ENCODE results near the gene YBEY.

YBEY gene

DNA sequence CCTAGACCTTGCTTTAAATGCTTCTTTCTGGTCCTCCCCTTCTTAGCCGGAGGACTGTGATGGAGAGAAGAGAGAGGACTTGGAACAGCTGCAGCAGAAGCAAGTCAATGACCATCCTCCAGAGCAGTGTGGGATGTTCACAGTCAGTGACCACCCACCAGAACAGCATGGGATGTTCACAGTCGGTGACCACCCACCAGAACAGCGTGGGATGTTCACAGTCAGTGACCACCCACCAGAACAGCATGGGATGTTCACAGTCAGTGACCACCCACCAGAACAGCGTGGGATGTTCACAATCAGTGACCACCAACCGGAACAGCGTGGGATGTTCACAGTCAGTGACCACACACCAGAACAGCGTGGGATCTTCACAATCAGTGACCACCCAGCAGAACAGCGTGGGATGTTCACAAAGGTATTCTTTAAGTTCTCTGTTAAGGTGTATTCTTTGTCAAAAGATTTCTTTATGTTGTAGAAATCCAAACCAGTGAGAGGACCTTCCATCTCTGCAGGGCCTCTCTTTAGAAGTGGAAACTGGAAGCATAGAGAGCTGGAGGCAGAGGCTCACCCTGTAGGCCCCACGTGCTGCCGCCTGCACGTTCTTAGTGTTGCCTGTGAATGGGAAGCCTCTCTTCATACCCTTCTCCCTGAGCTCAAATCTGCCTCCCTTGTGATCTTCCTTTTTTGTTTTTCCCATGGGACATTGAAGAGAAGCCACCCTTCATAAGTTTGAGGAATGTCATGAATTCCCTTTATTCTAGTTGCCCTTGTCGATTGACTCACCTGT is 48.4 kb downstream of the YBEY start:
- no peak for DNase-seq

DNA sequence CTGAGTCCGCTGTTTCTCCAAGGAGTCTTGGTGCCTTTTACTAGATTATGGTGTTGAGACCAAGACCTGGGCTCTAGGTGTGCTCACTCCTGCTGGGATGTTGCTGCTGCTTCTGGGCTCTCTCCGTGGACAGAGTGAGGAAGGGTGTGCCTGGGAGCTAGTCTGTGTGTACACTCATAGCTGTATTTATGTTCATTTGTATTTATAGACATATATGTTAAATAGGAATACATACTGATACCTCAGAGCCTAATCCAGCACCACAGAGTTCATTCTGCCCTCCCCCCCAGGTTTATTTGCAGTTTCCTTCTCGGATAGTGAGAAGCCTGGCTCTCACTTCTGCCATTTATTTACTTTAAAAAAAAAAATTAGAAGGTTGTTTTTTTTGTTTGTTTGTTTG is 50.5 kb downstream of the YBEY start:
- no peak for DNase-seq

DNA sequence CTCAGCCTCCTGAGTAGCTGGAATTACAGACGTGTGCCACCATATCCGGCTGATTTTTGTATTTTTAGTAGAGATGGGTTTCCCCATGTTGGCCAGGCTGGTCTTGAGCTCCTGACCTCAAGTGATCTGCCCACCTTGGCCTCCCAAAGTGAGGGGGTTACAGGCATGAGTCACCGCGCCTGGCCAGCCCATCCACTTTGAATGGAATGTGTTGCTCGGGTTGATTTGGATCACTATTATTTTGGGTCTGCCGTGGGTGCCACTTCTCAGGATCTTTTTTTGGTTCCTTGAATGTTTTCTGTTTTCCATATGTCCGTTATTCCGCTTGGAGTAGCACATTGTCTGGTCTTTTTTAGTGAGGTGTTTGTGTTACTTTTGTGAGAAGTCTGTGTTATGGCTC is 54.9 kb downstream of the YBEY start:
- DNase-seq, result no peak

DNA sequence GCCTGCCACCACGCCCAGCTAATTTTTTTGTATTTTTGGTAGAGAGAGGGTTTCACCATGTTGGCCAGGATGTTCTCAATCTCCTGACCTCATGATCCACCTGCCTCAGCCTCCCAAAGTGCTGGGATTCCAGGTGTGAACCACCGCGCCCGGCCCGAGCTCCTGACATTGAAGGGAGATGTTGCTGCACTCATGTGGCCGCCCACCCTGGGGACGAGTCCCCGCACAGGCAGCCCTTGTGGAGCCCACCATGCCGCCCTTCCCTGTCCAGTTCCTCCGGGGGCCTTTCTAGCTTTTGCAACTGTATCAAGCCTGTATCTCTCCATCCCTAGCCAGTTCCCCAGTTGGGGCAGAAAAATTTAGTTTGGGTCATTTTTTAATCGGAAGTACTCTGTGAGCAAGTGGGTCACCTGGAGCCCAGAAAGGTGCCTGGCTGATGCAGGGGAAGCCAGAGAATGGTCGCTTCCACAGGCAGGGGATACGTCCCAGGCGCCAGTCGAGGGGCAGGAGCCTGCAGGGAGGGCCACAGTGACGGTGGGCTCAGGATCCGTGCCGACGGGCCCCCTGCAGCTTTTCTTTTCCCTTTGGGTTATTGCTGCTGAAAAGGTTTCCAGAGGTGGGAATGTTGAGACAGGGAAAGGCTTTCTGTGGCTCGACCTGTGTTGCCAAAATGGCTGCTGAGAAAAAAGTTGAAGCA is 58.2 kb downstream of the YBEY start:
- DNase-seq, result no peak

DNA sequence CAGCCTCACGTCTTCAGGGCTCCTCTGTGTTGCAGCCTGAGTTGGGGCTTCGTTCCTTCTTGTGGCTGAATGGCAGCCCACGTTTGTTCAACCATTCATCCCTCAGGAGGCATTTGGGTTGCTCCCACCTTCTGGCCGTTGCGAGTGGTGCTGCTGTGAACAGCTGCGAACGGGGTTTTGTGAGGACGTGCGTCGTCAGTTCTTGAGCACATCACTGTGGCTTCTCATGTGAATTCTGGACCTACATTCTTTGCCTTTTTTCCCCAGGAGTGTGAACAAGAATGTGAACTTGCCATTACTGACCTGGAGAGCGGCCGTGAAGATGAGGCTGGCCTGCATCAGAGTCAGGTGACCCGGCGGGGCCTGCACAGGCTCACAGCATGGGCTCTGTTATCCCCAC is 59.7 kb downstream of the YBEY start:
- DNase-seq, result no peak

DNA sequence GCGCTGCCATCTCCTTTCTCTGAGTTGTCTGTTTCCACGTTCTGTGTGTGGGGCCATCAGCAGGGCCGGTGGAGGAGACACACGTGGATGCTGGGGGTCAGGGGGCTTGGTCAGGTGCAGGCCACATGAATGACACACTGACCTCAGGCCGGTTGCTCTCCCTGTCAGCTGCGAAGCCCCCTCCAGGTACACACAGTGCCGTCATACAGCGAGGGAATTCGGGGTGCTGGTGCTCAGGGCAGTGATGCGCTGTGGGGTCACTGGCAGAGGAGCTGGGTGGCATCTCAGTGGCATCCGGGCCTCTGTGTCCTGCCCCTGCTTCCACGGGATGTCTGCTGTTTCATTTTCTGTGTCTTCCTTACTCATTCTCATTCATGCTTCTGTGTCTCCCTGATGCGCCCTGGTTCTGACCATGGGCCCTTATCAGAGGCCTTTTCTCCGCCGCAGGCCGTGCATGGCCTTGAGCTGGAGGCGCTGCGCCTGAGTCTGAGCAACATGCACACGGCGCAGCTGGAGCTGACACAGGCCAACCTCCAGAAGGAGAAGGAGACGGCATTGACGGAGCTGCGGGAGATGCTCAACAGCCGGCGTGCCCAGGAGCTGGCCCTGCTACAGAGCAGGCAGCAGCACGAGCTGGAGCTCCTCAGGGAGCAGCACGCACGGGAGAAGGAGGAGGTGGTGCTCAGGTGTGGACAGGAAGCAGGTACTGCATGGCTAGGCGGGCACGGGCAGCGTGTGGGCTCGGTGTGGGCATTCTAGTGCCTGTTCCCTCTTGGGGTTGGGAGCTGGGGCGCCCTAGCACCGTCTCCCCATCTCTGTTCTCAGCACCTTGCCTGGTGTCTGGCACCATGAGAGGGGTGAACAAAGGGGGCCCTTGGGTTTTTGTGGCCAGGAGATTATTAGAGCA is 60.4 kb downstream of the YBEY start:
- DNase-seq, result no peak

DNA sequence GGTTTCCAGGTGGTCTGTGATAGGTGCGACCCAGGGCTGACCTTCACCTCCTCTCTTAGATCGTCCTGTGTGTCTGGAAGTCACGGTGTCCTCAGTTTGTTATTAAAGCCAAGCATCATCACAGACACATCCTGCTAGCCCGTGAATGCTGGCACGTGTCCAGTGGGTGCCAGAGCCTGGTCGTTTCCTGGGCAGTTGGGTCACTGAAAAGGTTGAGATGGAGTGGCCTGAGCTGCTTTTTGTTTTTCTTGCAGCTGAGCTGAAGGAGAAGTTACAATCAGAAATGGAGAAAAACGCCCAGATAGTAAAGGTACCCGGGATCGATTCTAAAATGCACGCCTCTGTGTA is 61.0 kb downstream of the YBEY start:
- no peak for DNase-seq
